LNCAP (cell line): ENCODE measurements around the gene CABLES2.

Source experiments
- CTCF ChIP-seq: fragments of 450-650 bp; IDR thresholded peaks from 2 replicates; pipeline ENCODE4 v1.5.1; 2017; ENCODE audit warnings: mild to moderate bottlenecking

CABLES2 gene

GRCh38 chr20:62441987-62442539 is 35.0 kb upstream of the CABLES2 start:
- TF ChIP-seq CTCF, result no peak

- no peak for TF ChIP-seq CTCF
Measured at GRCh38 chr20:62439218-62439617, 32.1 kb upstream of the CABLES2 start.

- no peak for TF ChIP-seq CTCF
Measured at GRCh38 chr20:62437927-62438326, 30.8 kb upstream of the CABLES2 start.

- no peak for TF ChIP-seq CTCF
Measured at GRCh38 chr20:62437496-62437895, 30.4 kb upstream of the CABLES2 start.

GRCh38 chr20:62436692-62437091 is 29.6 kb upstream of the CABLES2 start:
- TF ChIP-seq CTCF, result no peak

GRCh38 chr20:62433658-62434497 is 26.8 kb upstream of the CABLES2 start:
- TF ChIP-seq CTCF, result no peak

- TF ChIP-seq CTCF, result no peak
Measured at GRCh38 chr20:62430866-62431447, 23.9 kb upstream of the CABLES2 start.
